Daoy (cell line): ENCODE results near the gene CH25H. TPM values are rescaled to one million over a fixed set of nuclear protein-coding genes. Genes with fewer than 3 reads are reported as not detected.

Experiments
- DNase-seq: peaks from one replicate; pipeline ENCODE4 v3.0.0-alpha.2; 2015; ENCODE audit warnings: low read depth
- total RNA-seq: library from RNA; depleted of rRNA; stranded (reverse); fragments of >200 nt; shearing (Covaris generic); gene quantifications from 2 replicates; pipeline ENCODE4 v1.2.3, GENCODE V29; 2014; rRNA removed

Gene CH25H
- total RNA-seq, 1 experiment from 2014 or later: 0.80 TPM

GRCh38 chr10:89156161-89156835 lies 50.8 kb downstream of the CH25H start:
- DNase-seq: no peak

Other genes starting within 250 kb of the CH25H start
- 5.2 and 5.8 TPM in 2 replicates for gene FAS, start 216.5 kb downstream of the CH25H start, total RNA-seq
- gene LIPA, start 44.5 kb upstream of the CH25H start, total RNA-seq: 15.6 and 16.2 TPM in 2 replicates
- gene IFIT2, start 94.7 kb upstream of the CH25H start, total RNA-seq: 7.1 and 8.5 TPM in 2 replicates
- gene IFIT3, start 120.7 kb upstream of the CH25H start, total RNA-seq: 28.3 and 31.5 TPM in 2 replicates
- 0.09 TPM in 1 of 2 replicates, not detected in the other for gene IFIT1B, start 170.7 kb upstream of the CH25H start, total RNA-seq
- 13.7 and 17.3 TPM in 2 replicates for gene IFIT1, start 185.3 kb upstream of the CH25H start, total RNA-seq
- 12.6 and 15.4 TPM in 2 replicates for gene IFIT5, start 207.3 kb upstream of the CH25H start, total RNA-seq